Trophoblast cell (in vitro differentiated cells and primary cell): ENCODE measurements around the gene DEPDC5.
"Not testable (repeated sequence)": the region's sequence is repeated elsewhere in the genome, so short reads cannot be mapped to it uniquely, and the experiment has no call there.

Source experiments
- DNase-seq, 2 donors: peaks; one replicate each; pipeline ENCODE4 v3.0.0-alpha.2; 2016
- H2AFZ ChIP-seq: 2 replicates; pipeline ENCODE4 v1.6.1; 2013; ENCODE audit warnings: low read length, moderate library complexity, mild to moderate bottlenecking; ENCODE audit not compliant: insufficient read depth, poor library complexity
- H2AK5ac ChIP-seq: 2 replicates; pipeline ENCODE4 v1.6.1; 2013; ENCODE audit warnings: mild to moderate bottlenecking, low read length
- H2BK120ac ChIP-seq: 2 replicates; pipeline ENCODE4 v1.6.1; 2013; ENCODE audit warnings: low read length, mild to moderate bottlenecking, moderate library complexity; ENCODE audit not compliant: insufficient read depth, poor library complexity
- H2BK12ac ChIP-seq: 2 replicates; pipeline ENCODE4 v1.6.1; 2013; ENCODE audit warnings: mild to moderate bottlenecking, low read length, moderate library complexity
- H2BK5ac ChIP-seq: 2 replicates; pipeline ENCODE4 v1.6.1; 2013; ENCODE audit warnings: low read length, low read depth, moderate library complexity, mild to moderate bottlenecking; ENCODE audit not compliant: poor library complexity
- H3K14ac ChIP-seq: 2 replicates; pipeline ENCODE4 v1.6.1; 2013; ENCODE audit warnings: mild to moderate bottlenecking, low read length
- H3K18ac ChIP-seq: 2 replicates; pipeline ENCODE4 v1.6.1; 2013; ENCODE audit warnings: mild to moderate bottlenecking, low read length
- H3K23ac ChIP-seq: 2 replicates; pipeline ENCODE4 v1.6.1; 2013; ENCODE audit warnings: low read length
- H3K27ac ChIP-seq: 2 replicates; pipeline ENCODE4 v1.5.1; 2013; ENCODE audit warnings: low read depth, mild to moderate bottlenecking, inconsistent platforms, low read length, moderate library complexity
- H3K27me3 ChIP-seq: 2 replicates; pipeline ENCODE4 v1.6.1; 2013; ENCODE audit warnings: inconsistent platforms, mild to moderate bottlenecking, low read length, moderate library complexity; ENCODE audit not compliant: insufficient read depth
- H3K36me3 ChIP-seq, 2 experiments: 1 replicate in 1 of 2; 2 replicates in 1 of 2; pipeline ENCODE4 v1.6.1; 2013; ENCODE audit warnings: low read length in 2 of 2, mild to moderate bottlenecking in 2 of 2, moderate library complexity in 1 of 2; ENCODE audit not compliant: insufficient read depth in 2 of 2, control insufficient read depth in 1 of 2
- H3K4ac ChIP-seq: 2 replicates; pipeline ENCODE4 v1.6.1; 2013; ENCODE audit warnings: low read depth, mild to moderate bottlenecking, low read length, moderate library complexity
- H3K4me1 ChIP-seq, 2 experiments: 1 replicate in 1 of 2; 2 replicates in 1 of 2; pipeline ENCODE4 v1.6.1; 2013; ENCODE audit warnings: low read length in 2 of 2, mild to moderate bottlenecking in 2 of 2, moderate library complexity in 1 of 2; ENCODE audit not compliant: insufficient read depth in 2 of 2, control insufficient read depth in 1 of 2
- H3K4me2 ChIP-seq: 2 replicates; pipeline ENCODE4 v1.6.1; 2013; ENCODE audit warnings: inconsistent platforms, mild to moderate bottlenecking, low read length, moderate library complexity
- H3K4me3 ChIP-seq: 2 replicates; pipeline ENCODE4 v1.5.1; 2013; ENCODE audit warnings: mild to moderate bottlenecking, low read depth, low read length, inconsistent platforms
- H3K79me1 ChIP-seq: one replicate; pipeline ENCODE4 v1.6.1; 2013; ENCODE audit warnings: low read length
- H3K79me2 ChIP-seq: 2 replicates; pipeline ENCODE4 v1.6.1; 2013; ENCODE audit warnings: low read length, mild to moderate bottlenecking; ENCODE audit not compliant: control insufficient read depth, insufficient read depth, poor library complexity
- H3K9ac ChIP-seq: 2 replicates; pipeline ENCODE4 v1.6.1; 2013; ENCODE audit warnings: mild to moderate bottlenecking, low read length
- H3K9me3 ChIP-seq: 2 replicates; pipeline ENCODE4 v1.6.1; 2013; ENCODE audit warnings: low read depth, mild to moderate bottlenecking, control low read depth, inconsistent platforms, low read length; ENCODE audit not compliant: insufficient read depth
- H4K12ac ChIP-seq: 2 replicates; pipeline ENCODE4 v1.6.1; 2013; ENCODE audit warnings: low read depth, mild to moderate bottlenecking, low read length, moderate library complexity
- H4K8ac ChIP-seq: 2 replicates; pipeline ENCODE4 v1.6.1; 2013; ENCODE audit warnings: low read depth, mild to moderate bottlenecking, low read length, moderate library complexity
- H4K91ac ChIP-seq: one replicate; pipeline ENCODE4 v1.6.1; 2013; ENCODE audit warnings: low read depth, mild to moderate bottlenecking, low read length, moderate library complexity
- WGBS: extraction: QIAGEN DNeasy Blood & Tissue Kit; methylation state at CpG from one replicate; pipeline ENCODE4 v1.1.7; 2013; ENCODE audit warnings: missing lambda C conversion rate; ENCODE audit not compliant: insufficient read length, insufficient coverage; ENCODE audit errors: extremely low coverage; 5-methylcytosine and 5-hydroxymethylcytosine counted together

Gene DEPDC5

GRCh38 chr22:31800065-31800464, 46.2 kb downstream of the DEPDC5 start:
- Histone ChIP-seq H4K91ac (no peak overlapping the region), H3K36me3 (peaks cover 21 to 29% of the 10 kb centered on the region in 2 experiments), H3K27ac (peak overlapping the region; percentile 65), H3K27me3 (no peaks in the 10 kb centered on the region), H3K14ac (peak overlapping the region; percentile 32), H3K79me2 (no peaks in the 10 kb centered on the region), H3K4me2 (no peak overlapping the region), H2AFZ (no peak overlapping the region), H3K18ac (no peak overlapping the region), H2AK5ac (no peak overlapping the region), H3K23ac (no peak overlapping the region), H3K4ac (no peak overlapping the region), H3K4me3 (no peak overlapping the region), H2BK12ac (no peak overlapping the region), H2BK5ac (no peak overlapping the region), H3K79me1 (peaks cover 2% of the 10 kb centered on the region), H4K8ac (peak overlapping the region; percentile 42), H2BK120ac (no peak overlapping the region), H4K12ac (no peak overlapping the region), H3K4me1 (peaks cover 4 to 11% of the 10 kb centered on the region in 2 experiments), H3K9ac (no peak overlapping the region), H3K9me3 (no peaks in the 10 kb centered on the region)
- DNase-seq = peak; percentile 88 to 96

DNA sequence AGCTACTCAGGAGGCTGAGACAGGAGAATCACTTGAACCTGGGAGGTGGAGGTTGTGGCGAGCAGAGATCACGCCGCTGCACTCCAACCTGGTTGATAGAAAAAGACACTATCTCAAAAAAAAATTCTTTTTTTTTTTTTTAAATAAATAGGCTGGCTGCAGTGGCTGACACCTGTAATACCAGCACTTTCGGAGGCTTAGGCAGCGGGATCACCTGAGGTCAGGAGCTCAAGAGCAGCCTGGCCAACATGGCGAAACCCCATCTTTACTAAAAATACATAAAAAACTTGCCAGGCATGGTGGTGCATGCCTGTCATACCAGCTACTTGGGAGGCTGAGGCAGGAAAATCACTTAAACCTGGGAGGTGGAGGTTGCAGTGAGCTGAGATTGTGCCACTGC, 47.0 kb downstream of the DEPDC5 start:
- peak overlapping the region; percentile 9 for H2BK12ac ChIP-seq
- H3K4me2 ChIP-seq, H3K9me3 ChIP-seq, H2AFZ ChIP-seq, H4K8ac ChIP-seq, H3K18ac ChIP-seq, H3K4me3 ChIP-seq, H3K79me2 ChIP-seq, H2AK5ac ChIP-seq, H3K27ac ChIP-seq, H3K4ac ChIP-seq, H3K9ac ChIP-seq, H3K79me1 ChIP-seq, H2BK5ac ChIP-seq, H3K14ac ChIP-seq, H3K23ac ChIP-seq, H3K27me3 ChIP-seq, H4K12ac ChIP-seq: not testable (repeated sequence)
- H3K36me3 ChIP-seq = peaks cover 22 to 30% of the 10 kb centered on the region in 2 experiments
- no CpG with 5 or more reads among the region's 6 CpGs for WGBS
- peak overlapping the region; percentile 29 for H2BK120ac ChIP-seq
- H3K4me1 ChIP-seq = peaks cover 4 to 11% of the 10 kb centered on the region in 2 experiments
- peak overlapping the region; percentile 56 for H4K91ac ChIP-seq
- peak; percentile 89 to 92 for DNase-seq

DNA sequence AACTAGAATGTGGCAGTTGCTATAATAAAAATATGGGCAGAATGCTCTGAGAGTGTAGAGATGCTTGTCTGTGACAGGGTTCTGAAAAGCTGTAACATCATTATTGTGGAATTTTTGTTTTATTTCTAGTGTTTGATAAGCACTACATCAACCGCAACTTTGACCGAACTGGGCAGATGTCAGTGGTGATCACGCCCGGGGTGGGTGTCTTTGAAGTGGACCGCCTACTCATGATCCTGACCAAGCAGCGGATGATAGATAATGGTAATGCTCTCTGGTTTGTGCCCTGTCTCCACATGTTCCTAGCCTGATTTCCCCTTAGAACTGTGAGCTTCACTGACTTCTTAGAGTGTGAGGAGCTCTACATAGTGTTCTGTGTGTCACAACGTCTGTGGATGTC, 48.8 kb downstream of the DEPDC5 start:
- Histone ChIP-seq H3K36me3 (peaks cover 22 to 27% of the 10 kb centered on the region in 2 experiments), H3K4me1 (peaks cover 4 to 11% of the 10 kb centered on the region in 2 experiments), H3K14ac (no peak overlapping the region), H3K27me3 (no peaks in the 10 kb centered on the region), H2AFZ (no peak overlapping the region), H2BK120ac (peak overlapping the region; percentile 33), H3K79me1 (peaks cover 2% of the 10 kb centered on the region), H2BK12ac (no peak overlapping the region), H3K9ac (no peak overlapping the region), H3K4me2 (no peak overlapping the region), H3K79me2 (no peaks in the 10 kb centered on the region), H3K27ac (no peak overlapping the region), H3K9me3 (no peaks in the 10 kb centered on the region), H2BK5ac (no peak overlapping the region), H4K91ac (no peak overlapping the region), H3K4ac (no peak overlapping the region), H3K23ac (no peak overlapping the region), H4K12ac (peak overlapping the region; percentile 30), H3K4me3 (no peak overlapping the region), H2AK5ac (no peak overlapping the region), H3K18ac (no peak overlapping the region), H4K8ac (no peak overlapping the region)
- DNase-seq = no peak
- no CpG with 5 or more reads among the region's 7 CpGs for WGBS

- no peaks in the 10 kb centered on the region for H3K79me2 ChIP-seq
- H3K4me1 ChIP-seq = no peaks in the 10 kb centered on the region
- WGBS = no CpG with 5 or more reads among the region's 4 CpGs
- no peak overlapping the region for H4K91ac ChIP-seq
- H2AFZ ChIP-seq = no peak overlapping the region
- no peak overlapping the region for H2BK5ac ChIP-seq
- H4K12ac ChIP-seq = no peak overlapping the region
- no peak overlapping the region for H2BK120ac ChIP-seq
- H3K9ac ChIP-seq = no peak overlapping the region
- no peak overlapping the region for H3K4me2 ChIP-seq
- no peaks in the 10 kb centered on the region for H3K27me3 ChIP-seq
- no peak overlapping the region for H3K27ac ChIP-seq
- H3K79me1 ChIP-seq = no peaks in the 10 kb centered on the region
- H3K9me3 ChIP-seq = no peaks in the 10 kb centered on the region
- H3K4ac ChIP-seq = no peak overlapping the region
- H3K18ac ChIP-seq = no peak overlapping the region
- H3K4me3 ChIP-seq = no peak overlapping the region
- H3K14ac ChIP-seq = no peak overlapping the region
- no peak overlapping the region for H2BK12ac ChIP-seq
- H3K23ac ChIP-seq = no peak overlapping the region
- H4K8ac ChIP-seq = no peak overlapping the region
- DNase-seq = peak; percentile 74 to 86
- no peak overlapping the region for H2AK5ac ChIP-seq
- peaks cover 27 to 30% of the 10 kb centered on the region in 2 experiments for H3K36me3 ChIP-seq
Observed at GRCh38 chr22:31806751-31807150, 52.9 kb downstream of the DEPDC5 start.
